ENCODE results near the gene ALG8. TPM values are rescaled to one million over a fixed set of nuclear protein-coding genes. Genes with fewer than 3 reads are reported as not detected.

The ALG8 gene
- total and polyA plus RNA-seq, 3 experiments from 2014 or later: 43.4 to 48.9 (median 46.9) TPM

DNA sequence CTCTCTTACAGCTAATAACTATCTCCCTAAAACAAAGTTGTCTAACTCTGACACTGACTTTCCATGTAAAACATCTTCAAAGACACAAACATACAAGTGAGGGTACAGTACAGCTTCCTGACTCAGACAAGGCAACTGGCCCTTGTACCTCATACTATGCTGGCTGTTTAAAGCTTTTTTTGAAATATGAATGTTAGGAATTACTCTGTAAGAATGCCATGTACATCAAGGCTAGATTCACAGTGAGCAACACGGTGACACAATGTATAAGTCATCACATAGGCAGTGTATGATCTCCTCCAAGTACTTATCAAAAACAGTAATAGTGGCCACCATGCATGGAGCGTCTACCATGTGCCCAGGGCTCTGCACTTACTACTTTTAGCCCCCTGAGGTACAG is 28.6 kb downstream of the ALG8 start:
- CTCF ChIA-PET: interaction anchor here (0.9 kb wide), 1 partner anchor 9 kb away, joined by 4 read pairs; no protein-coding TSS in a partner anchor
- POLR2A ChIA-PET: no interaction called here
- no peaks in the 10 kb centered on the region for H3K9me3 Mint-ChIP-seq
- peaks cover 9 to 55% (median 22%) of the 10 kb centered on the region in 3 donors for H3K36me3 Mint-ChIP-seq
- Histone ChIP-seq H3K4me3 (ENCODE audit: low read length) (no peak overlapping the region), H3K36me3 (ENCODE audit: insufficient read depth, low read length) (peaks cover 11% of the 10 kb centered on the region), H3K27ac (ENCODE audit: low read depth, low read length) (no peak overlapping the region), H3K4me1 (ENCODE audit: insufficient read depth, low read length) (no peaks in the 10 kb centered on the region), H3K27me3 (ENCODE audit: insufficient read depth, low read length, poor library complexity, severe bottlenecking) (no peaks in the 10 kb centered on the region), H3K9me3 (ENCODE audit: low read length) (no peaks in the 10 kb centered on the region)
- no peaks in the 10 kb centered on the region for H3K27me3 Mint-ChIP-seq
- no peak for DNase-seq
- peak overlapping the region in 1 of 8 donors; percentile 20 for H3K27ac Mint-ChIP-seq
- no peak overlapping the region for H3K4me3 Mint-ChIP-seq
- no peaks in the 10 kb centered on the region for H3K4me1 Mint-ChIP-seq

DNA sequence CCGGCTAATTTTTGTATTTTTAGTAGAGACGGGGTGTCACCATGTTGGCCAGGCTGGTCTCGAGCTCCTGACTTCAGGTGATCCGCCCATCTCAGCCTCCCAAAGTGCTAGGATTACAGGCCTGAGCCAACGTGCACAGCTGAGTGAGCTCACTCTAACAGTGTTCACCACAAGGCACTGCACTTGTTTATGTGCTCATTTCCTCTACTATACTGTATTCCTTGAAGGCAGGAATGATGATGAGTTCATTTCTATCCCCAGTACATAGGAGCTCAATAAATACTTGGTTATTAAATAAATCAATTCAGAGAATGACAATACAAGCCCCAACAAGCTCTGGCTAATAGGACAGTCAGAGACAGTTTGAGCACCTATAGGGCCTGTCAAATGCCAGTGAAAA is 29.1 kb downstream of the ALG8 start:
- no peaks in the 10 kb centered on the region for H3K9me3 ChIP-seq (ENCODE audit: low read length)
- H3K4me3 ChIP-seq (ENCODE audit: low read length): no peak overlapping the region
- H3K4me1 ChIP-seq (ENCODE audit: insufficient read depth, low read length): no peaks in the 10 kb centered on the region
- no peak overlapping the region for H3K4me3 Mint-ChIP-seq
- H3K27me3 Mint-ChIP-seq: no peaks in the 10 kb centered on the region
- ChIA-PET POLR2A (no interaction called here), CTCF (interaction anchor here (0.9 kb wide), 1 partner anchor 9 kb away, joined by 4 read pairs; no protein-coding TSS in a partner anchor)
- H3K27ac Mint-ChIP-seq: peak overlapping the region in 1 of 8 donors; percentile 32
- H3K27ac ChIP-seq (ENCODE audit: low read depth, low read length): no peak overlapping the region
- peaks cover 11% of the 10 kb centered on the region for H3K36me3 ChIP-seq (ENCODE audit: insufficient read depth, low read length)
- H3K27me3 ChIP-seq (ENCODE audit: insufficient read depth, low read length, poor library complexity, severe bottlenecking): no peaks in the 10 kb centered on the region
- H3K36me3 Mint-ChIP-seq: peaks cover 9 to 54% (median 18%) of the 10 kb centered on the region in 3 donors
- H3K9me3 Mint-ChIP-seq: no peaks in the 10 kb centered on the region
- no peaks in the 10 kb centered on the region for H3K4me1 Mint-ChIP-seq
- DNase-seq: no peak

DNA sequence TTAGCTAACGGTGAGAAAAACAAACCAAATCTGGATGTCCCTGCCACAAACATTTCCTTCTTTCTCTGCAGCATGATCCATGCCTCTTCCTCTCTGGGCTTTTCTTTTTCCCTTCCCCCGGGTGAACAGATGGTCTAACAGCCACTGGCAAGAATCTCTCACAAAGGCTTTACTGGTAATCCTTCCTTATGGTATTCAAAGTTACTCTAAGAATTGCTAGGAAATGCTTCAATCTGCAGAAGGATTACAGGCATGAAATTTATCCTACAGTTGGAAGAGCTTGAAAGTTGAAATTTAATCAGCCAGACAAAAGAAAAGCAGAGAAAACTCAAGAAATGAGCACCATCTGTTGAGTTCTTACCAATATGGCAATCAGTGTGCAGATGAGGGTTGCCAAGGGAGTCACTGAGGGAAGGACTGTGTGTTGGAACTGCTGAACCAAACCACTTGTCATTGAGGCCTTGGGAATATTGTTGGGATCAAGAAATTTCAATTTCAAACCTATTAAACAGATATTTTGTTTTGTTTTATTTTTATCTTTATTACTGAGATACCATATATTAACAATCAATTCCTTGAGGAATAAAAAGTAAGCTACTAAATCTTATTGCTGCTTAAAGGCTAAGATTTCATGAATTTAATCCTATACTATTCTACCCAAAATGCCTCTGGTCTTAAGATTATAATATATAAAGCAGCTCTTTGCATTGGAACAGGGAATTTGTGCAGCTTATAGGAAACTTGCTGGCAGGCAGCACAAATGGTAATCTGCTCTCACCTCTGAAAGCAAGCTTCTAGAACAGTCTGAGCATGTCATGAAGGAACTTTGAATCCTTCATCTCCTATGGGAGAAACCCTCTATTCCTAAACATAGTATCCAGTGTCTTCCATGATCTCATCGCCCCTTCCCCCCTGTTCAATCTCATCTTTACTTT is 30.1 kb downstream of the ALG8 start:
- no peaks in the 10 kb centered on the region for H3K9me3 ChIP-seq (ENCODE audit: low read length)
- H3K4me3 ChIP-seq (ENCODE audit: low read length): no peak overlapping the region
- H3K27me3 ChIP-seq (ENCODE audit: insufficient read depth, low read length, poor library complexity, severe bottlenecking): no peaks in the 10 kb centered on the region
- no peak for DNase-seq
- H3K4me1 Mint-ChIP-seq: no peaks in the 10 kb centered on the region
- POLR2A ChIA-PET: no interaction called here
- H3K4me3 Mint-ChIP-seq: no peak overlapping the region
- no peak overlapping the region for H3K27ac ChIP-seq (ENCODE audit: low read depth, low read length)
- CTCF ChIA-PET: no interaction called here
- H3K9me3 Mint-ChIP-seq: no peaks in the 10 kb centered on the region
- H3K27me3 Mint-ChIP-seq: no peaks in the 10 kb centered on the region
- H3K36me3 ChIP-seq (ENCODE audit: insufficient read depth, low read length): peaks cover 11% of the 10 kb centered on the region
- peaks cover 9 to 55% (median 18%) of the 10 kb centered on the region in 3 donors for H3K36me3 Mint-ChIP-seq
- H3K4me1 ChIP-seq (ENCODE audit: insufficient read depth, low read length): no peaks in the 10 kb centered on the region
- no peak overlapping the region for H3K27ac Mint-ChIP-seq

DNA sequence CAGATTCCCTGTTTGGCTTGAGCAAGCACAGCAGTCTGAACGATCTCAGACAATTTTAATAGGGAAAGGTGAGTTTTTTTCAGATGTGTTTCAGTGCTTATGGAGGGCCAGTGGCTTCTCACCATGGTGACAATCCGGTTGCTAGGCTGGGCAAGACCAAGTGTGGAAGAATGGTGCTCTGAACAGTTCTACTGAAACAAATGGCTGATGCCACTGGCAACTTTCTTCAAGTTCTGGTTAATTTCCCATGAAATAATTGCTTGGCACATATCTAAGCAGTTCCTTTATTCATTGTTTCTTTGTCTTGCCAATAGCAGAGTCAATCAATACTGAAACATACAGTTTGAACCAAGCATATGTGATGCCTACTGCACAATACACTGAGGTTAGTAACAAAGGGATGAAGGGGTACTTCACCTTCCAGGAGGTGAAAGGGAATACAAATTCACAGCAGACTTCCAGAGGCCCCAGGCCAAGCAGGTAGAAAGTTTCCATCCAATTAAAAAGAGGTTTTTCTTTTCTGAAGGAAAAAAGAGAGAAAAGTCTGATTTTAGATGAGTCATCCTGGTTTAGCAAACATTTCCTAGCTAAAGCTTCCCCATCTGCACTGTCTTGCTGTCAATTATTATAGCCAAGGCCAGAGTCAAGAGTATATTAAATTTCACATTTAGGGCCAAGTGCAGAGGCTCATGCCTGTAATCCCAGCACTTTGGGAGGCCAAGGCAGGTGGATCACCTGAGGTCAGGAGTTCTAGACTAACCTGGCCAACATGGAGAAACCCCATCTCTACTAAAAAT is 38.6 kb downstream of the ALG8 start:
- H3K27me3 ChIP-seq (ENCODE audit: insufficient read depth, low read length, poor library complexity, severe bottlenecking): no peaks in the 10 kb centered on the region
- no peak overlapping the region for H3K4me3 ChIP-seq (ENCODE audit: low read length)
- Mint-ChIP-seq H3K4me3 (no peak overlapping the region), H3K27me3 (no peaks in the 10 kb centered on the region), H3K36me3 (peaks cover 14 to 47% (median 26%) of the 10 kb centered on the region in 3 donors), H3K4me1 (no peaks in the 10 kb centered on the region), H3K9me3 (no peaks in the 10 kb centered on the region), H3K27ac (peak overlapping the region in 2 of 8 donors; percentile 23 to 43)
- H3K9me3 ChIP-seq (ENCODE audit: low read length): no peaks in the 10 kb centered on the region
- H3K36me3 ChIP-seq (ENCODE audit: insufficient read depth, low read length): peaks cover 7% of the 10 kb centered on the region
- no peak overlapping the region for H3K27ac ChIP-seq (ENCODE audit: low read depth, low read length)
- CTCF ChIA-PET: no interaction called here
- no peak for DNase-seq
- H3K4me1 ChIP-seq (ENCODE audit: insufficient read depth, low read length): no peaks in the 10 kb centered on the region
- POLR2A ChIA-PET: no interaction called here

DNA sequence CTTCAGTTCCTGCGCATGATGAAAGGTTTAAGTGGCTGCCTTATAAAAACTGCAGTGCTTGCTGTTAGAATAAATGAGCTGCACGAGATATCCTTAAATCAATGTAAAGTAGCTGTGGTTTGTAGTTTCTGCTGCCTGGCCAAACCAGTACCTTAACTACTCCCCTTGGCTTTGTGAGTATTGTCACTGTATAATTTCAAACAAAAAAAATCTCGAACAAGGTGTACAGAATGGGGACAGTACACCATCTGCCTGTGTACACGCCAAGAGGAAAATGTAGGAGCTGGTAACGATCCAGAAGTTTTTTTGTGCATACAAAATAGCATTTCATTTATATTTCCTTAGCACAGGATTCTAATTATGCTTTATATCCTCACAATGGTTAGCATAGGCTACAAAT is 39.2 kb downstream of the ALG8 start:
- Histone ChIP-seq H3K4me3 (ENCODE audit: low read length) (no peak overlapping the region), H3K27ac (ENCODE audit: low read depth, low read length) (no peak overlapping the region), H3K27me3 (ENCODE audit: insufficient read depth, low read length, poor library complexity, severe bottlenecking) (no peaks in the 10 kb centered on the region), H3K4me1 (ENCODE audit: insufficient read depth, low read length) (no peaks in the 10 kb centered on the region), H3K9me3 (ENCODE audit: low read length) (no peaks in the 10 kb centered on the region), H3K36me3 (ENCODE audit: insufficient read depth, low read length) (peaks cover 7% of the 10 kb centered on the region)
- H3K36me3 Mint-ChIP-seq: peaks cover 14 to 48% (median 26%) of the 10 kb centered on the region in 3 donors
- no peaks in the 10 kb centered on the region for H3K9me3 Mint-ChIP-seq
- H3K4me3 Mint-ChIP-seq: no peak overlapping the region
- POLR2A ChIA-PET: no interaction called here
- no peaks in the 10 kb centered on the region for H3K27me3 Mint-ChIP-seq
- H3K4me1 Mint-ChIP-seq: no peaks in the 10 kb centered on the region
- no peak overlapping the region for H3K27ac Mint-ChIP-seq
- CTCF ChIA-PET: no interaction called here
- DNase-seq: no peak

DNA sequence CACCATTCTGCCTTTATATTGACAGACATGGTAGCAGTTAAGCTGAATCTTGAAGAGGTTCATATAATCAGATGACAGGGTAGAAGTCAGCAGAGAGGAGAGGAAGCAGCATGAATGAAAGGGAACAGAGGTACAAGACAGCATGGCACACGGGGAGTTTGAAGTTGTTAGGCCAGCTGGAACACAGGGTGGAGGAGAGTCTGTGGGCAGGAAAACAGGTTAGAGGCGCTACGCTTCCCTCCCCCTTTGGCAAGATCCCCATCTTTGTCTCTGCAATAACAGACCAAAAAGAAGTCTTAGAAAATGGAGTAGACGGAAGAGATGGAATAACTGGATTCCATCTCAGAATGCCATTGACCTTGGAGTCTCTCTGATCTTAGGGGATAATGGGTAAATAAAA is 39.8 kb downstream of the ALG8 start:
- no peak overlapping the region for H3K27ac Mint-ChIP-seq
- no peaks in the 10 kb centered on the region for H3K4me1 ChIP-seq (ENCODE audit: insufficient read depth, low read length)
- no peaks in the 10 kb centered on the region for H3K27me3 ChIP-seq (ENCODE audit: insufficient read depth, low read length, poor library complexity, severe bottlenecking)
- no peak overlapping the region for H3K27ac ChIP-seq (ENCODE audit: low read depth, low read length)
- H3K36me3 Mint-ChIP-seq: peaks cover 14 to 51% (median 30%) of the 10 kb centered on the region in 3 donors
- H3K9me3 Mint-ChIP-seq: no peaks in the 10 kb centered on the region
- H3K36me3 ChIP-seq (ENCODE audit: insufficient read depth, low read length): peaks cover 7% of the 10 kb centered on the region
- H3K4me1 Mint-ChIP-seq: peaks cover 0 to 3% (median 3%) of the 10 kb centered on the region in 3 donors
- DNase-seq: no peak
- no peaks in the 10 kb centered on the region for H3K9me3 ChIP-seq (ENCODE audit: low read length)
- CTCF ChIA-PET: no interaction called here
- no peak overlapping the region for H3K4me3 ChIP-seq (ENCODE audit: low read length)
- no peaks in the 10 kb centered on the region for H3K27me3 Mint-ChIP-seq
- H3K4me3 Mint-ChIP-seq: no peak overlapping the region
- POLR2A ChIA-PET: no interaction called here

DNA sequence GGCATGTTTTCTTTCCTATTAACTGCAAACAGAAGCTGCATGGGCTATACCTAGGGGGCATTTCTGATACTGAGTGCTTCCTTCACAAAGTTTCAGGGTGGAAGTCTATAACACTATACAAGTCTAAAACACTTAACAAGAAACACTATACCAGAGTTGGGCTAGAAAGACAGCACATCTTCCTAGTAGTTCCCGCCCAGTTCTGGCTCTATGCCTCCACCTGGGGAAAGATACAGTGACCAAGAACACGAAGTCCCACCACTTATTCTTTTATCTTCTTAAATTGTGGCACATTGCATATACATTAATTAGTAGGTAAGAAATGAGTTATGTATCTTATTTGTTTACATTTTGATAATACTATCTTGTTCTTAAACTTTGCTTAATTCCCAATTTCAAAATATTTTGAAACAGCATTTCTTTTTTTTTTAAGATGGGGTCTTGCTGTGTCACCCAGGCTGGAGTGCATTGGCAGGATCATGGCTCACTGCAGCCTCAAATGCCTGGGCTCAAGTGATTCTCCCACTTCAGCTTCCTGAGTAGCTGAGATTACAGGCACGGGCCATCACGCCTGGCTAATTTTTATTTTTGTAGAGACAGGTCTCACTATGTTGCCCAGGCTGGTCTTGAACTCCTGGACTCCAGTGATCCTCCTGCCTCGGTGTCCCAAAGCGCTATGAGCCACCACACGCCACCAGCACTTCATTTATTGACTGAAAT is 41.6 kb downstream of the ALG8 start:
- POLR2A ChIA-PET: no interaction called here
- CTCF ChIA-PET: no interaction called here
- H3K4me1 Mint-ChIP-seq: peaks cover 0 to 10% (median 10%) of the 10 kb centered on the region in 3 donors
- DNase-seq: no peak
- H3K9me3 ChIP-seq (ENCODE audit: low read length): no peaks in the 10 kb centered on the region
- peaks cover 7% of the 10 kb centered on the region for H3K36me3 ChIP-seq (ENCODE audit: insufficient read depth, low read length)
- no peaks in the 10 kb centered on the region for H3K4me1 ChIP-seq (ENCODE audit: insufficient read depth, low read length)
- no peaks in the 10 kb centered on the region for H3K27me3 Mint-ChIP-seq
- no peak overlapping the region for H3K4me3 Mint-ChIP-seq
- H3K27ac Mint-ChIP-seq: no peak overlapping the region
- no peaks in the 10 kb centered on the region for H3K27me3 ChIP-seq (ENCODE audit: insufficient read depth, low read length, poor library complexity, severe bottlenecking)
- H3K27ac ChIP-seq (ENCODE audit: low read depth, low read length): no peak overlapping the region
- H3K36me3 Mint-ChIP-seq: peaks cover 14 to 46% (median 25%) of the 10 kb centered on the region in 3 donors
- no peak overlapping the region for H3K4me3 ChIP-seq (ENCODE audit: low read length)
- no peaks in the 10 kb centered on the region for H3K9me3 Mint-ChIP-seq
